Fibroblast of pulmonary artery (primary cell): Measurements from ENCODE around the gene RPRD2.

Experiments used
- DNase-seq: peaks from one replicate; pipeline ENCODE4 v3.0.0-alpha.2; 2010; ENCODE audit warnings: low read depth
- H3K4me3 ChIP-seq: replicated peaks from 2 replicates; pipeline ENCODE4 v1.5.1; 2011; ENCODE audit warnings: low read depth, mild to moderate bottlenecking, control low read depth, low read length, moderate library complexity
- CTCF ChIP-seq: IDR thresholded peaks from 2 replicates; pipeline ENCODE4 v1.5.1; 2011; ENCODE audit warnings: mild to moderate bottlenecking, control low read depth, low read length, inconsistent platforms; ENCODE audit errors: missing control alignments

The RPRD2 gene

GRCh38 chr1:150516050-150516591, 152.2 kb downstream of the RPRD2 start:
- DNase-seq = peak; percentile 13
- no peak for TF ChIP-seq CTCF
- H3K4me3 ChIP-seq = peak overlapping the region; percentile 67

- DNase-seq = peak; percentile 17
- no peak overlapping the region for H3K4me3 ChIP-seq
- no peak for TF ChIP-seq CTCF
Measured at GRCh38 chr1:150516616-150517015, 152.7 kb downstream of the RPRD2 start.

GRCh38 chr1:150521196-150521968, 157.4 kb downstream of the RPRD2 start:
- no peak for TF ChIP-seq CTCF
- DNase-seq = no peak
- no peak overlapping the region for H3K4me3 ChIP-seq

GRCh38 chr1:150525348-150525747, 161.4 kb downstream of the RPRD2 start:
- no peak overlapping the region for H3K4me3 ChIP-seq
- TF ChIP-seq CTCF = no peak
- no peak for DNase-seq
